HG02642 (cell line): ENCODE data around the gene SPPL2A.

Source experiments
- ATAC-seq: cut with Tn5 transposase; IDR thresholded peaks from one replicate; pipeline ENCODE4 v1.9.1; 2021; ENCODE audit warnings: mild to moderate bottlenecking; ENCODE audit not compliant: unreplicated experiment, poor library complexity

SPPL2A gene

GRCh38 chr15:50773389-50773788 is 7.9 kb upstream of the SPPL2A start:
- ATAC-seq: no peak

- no peak for ATAC-seq
Observed at GRCh38 chr15:50767332-50767861, 1.9 kb upstream of the SPPL2A start.

- ATAC-seq: peak; percentile 25
Observed at GRCh38 chr15:50764461-50765194, 878 bp downstream of the SPPL2A start.

GRCh38 chr15:50758712-50759205 is 6.7 kb downstream of the SPPL2A start:
- ATAC-seq: no peak

GRCh38 chr15:50753463-50753862 is 12.0 kb downstream of the SPPL2A start:
- no peak for ATAC-seq

- no peak for ATAC-seq
Observed at GRCh38 chr15:50751394-50751793, 14.1 kb downstream of the SPPL2A start.

- ATAC-seq: no peak
Observed at GRCh38 chr15:50750227-50750705, 15.2 kb downstream of the SPPL2A start.

- ATAC-seq: no peak
Observed at GRCh38 chr15:50747523-50747922, 18.0 kb downstream of the SPPL2A start.

- ATAC-seq: no peak
Observed at GRCh38 chr15:50744601-50745000, 20.9 kb downstream of the SPPL2A start.

- no peak for ATAC-seq
Observed at GRCh38 chr15:50740955-50741354, 24.6 kb downstream of the SPPL2A start.

GRCh38 chr15:50736823-50737222 is 28.7 kb downstream of the SPPL2A start:
- no peak for ATAC-seq

GRCh38 chr15:50735156-50735555 is 30.4 kb downstream of the SPPL2A start:
- no peak for ATAC-seq

- no peak for ATAC-seq
Observed at GRCh38 chr15:50726315-50726714, 39.2 kb downstream of the SPPL2A start.

GRCh38 chr15:50718700-50719125 is 46.8 kb downstream of the SPPL2A start:
- ATAC-seq: no peak

GRCh38 chr15:50712018-50712417 is 53.5 kb downstream of the SPPL2A start:
- no peak for ATAC-seq

GRCh38 chr15:50710585-50710984 is 54.9 kb downstream of the SPPL2A start:
- no peak for ATAC-seq

- no peak for ATAC-seq
Observed at GRCh38 chr15:50707878-50708427, 57.6 kb downstream of the SPPL2A start.

- no peak for ATAC-seq
Observed at GRCh38 chr15:50702762-50703334, 62.7 kb downstream of the SPPL2A start.

GRCh38 chr15:50698101-50698500 is 67.4 kb downstream of the SPPL2A start:
- no peak for ATAC-seq

GRCh38 chr15:50697109-50697797 is 68.3 kb downstream of the SPPL2A start:
- ATAC-seq: no peak
